GM19351 (cell line): Measurements from ENCODE around the gene LAPTM5.

ENCODE experiments used
- ATAC-seq: cut with Tn5 transposase; IDR thresholded peaks from one replicate; pipeline ENCODE4 v1.9.1; 2021; ENCODE audit warnings: mild to moderate bottlenecking, moderate library complexity; ENCODE audit not compliant: unreplicated experiment

The LAPTM5 gene

DNA sequence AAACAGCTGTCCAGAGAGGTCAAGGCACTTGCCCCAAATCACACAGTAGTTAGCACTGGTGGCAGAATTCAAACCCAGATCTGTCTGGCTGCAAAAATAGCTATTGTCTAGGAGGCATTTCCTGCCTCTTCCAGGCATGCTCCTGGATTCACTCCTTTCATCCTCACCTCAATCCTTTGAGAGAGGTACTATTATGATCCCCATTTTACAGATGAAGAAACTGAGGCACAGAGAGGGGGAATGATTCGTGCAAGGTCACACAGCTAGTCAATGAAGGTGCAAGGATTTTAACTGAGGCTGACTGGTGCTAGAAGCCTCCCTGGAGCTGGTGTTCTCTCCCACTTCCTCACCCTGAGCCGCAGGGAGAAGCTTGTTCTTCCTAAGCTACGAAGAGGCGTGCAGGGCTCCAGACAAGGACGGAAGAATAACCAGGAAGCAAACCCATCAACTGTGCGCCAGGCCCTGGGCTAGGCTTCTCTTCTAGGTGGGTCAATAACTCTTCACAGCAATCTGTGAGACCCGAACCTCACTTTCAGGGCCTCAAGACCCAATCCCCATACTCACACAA is 631 bp upstream of the LAPTM5 start:
- ATAC-seq = no peak

DNA sequence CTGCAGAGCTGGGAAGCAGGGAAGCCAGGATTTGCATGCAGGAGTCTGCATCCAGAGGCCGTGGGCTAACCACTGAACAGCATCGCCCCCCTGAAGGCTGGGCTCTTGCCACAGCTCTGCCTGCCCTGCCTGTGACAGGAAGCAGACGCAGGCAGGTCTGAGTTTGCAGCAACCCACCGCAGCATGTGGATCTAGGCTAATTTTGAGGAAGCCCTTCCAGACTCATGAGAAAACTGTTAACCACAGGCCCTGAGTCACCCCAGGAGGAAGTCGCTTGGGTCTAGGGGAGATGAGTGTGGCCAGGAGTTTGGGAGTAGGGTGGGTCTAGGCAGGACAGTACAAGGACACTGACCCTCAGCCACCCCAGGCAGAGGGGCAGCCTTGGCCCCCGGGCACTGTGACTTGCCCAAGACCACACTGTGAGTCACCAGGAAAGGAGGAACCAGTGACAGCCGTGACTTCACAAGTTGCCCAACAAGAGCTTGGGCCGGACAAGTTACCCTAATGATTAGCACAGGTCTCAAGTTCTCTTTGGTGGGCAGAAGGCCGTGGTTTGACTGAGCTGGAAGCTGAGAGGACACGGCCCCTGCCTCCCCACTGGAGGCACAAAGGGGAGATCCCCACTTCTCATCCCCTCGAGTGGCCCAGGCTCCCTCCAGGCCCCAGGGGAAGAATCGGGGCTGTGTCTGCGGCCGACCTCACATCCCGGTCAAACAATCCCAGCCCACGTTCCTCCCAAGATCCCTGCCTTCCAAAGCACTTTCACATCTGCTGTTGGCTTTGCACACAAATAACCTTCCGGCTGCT is 826 bp downstream of the LAPTM5 start:
- ATAC-seq = no peak

DNA sequence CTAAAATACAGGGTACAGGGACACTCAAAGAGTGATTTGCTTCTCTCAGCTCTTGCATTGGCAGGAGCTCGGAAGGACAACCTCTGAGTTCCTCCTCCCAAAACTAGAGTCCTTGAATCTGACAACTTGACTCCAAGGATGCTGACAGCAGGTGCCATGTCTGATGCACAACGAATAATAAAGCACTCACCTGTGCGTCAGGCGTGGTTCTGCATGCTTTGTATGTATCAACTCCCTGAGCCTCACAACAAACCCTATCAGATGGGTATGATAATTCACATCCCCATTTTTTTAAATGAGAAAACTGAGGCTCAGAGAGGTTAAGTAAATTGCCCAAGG is 1.4 kb downstream of the LAPTM5 start:
- no peak for ATAC-seq

DNA sequence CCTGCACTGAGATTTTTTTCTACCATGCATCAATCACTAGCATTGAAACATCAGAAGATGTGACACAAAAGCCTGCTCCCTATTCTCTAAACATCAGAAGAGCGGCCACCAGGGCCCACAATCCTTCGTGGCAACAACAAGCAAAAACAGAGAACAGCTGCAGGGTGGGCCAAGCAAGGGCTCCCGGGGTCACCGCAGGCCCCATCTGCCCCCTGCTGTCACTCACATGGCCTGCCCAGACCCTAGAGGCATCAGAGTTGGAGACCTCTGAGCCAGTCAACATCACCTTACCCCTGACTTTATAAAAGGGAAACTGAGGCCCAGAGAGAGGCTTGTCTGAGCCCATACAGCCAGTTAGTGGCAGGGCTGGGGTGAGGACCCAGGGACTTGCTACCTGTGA is 1.8 kb downstream of the LAPTM5 start:
- ATAC-seq = no peak

DNA sequence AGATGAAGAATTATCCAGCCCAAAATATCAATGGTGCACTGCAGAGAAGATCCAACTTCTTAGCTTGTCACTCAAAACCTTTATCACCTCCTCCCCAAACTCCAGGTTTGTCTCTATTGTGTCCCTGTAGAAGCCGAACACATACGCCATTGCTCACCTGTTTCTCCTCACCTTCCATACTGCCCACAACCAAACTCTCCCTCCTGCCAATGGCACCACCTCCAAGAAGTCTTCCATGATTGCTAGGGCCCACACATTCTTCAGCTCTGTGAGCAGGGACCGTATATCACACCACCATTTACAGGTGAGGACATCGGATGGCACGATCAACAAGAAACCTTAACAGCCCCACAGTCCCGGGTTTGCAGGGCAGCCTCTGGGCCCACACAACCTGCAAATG is 2.2 kb downstream of the LAPTM5 start:
- ATAC-seq = no peak

DNA sequence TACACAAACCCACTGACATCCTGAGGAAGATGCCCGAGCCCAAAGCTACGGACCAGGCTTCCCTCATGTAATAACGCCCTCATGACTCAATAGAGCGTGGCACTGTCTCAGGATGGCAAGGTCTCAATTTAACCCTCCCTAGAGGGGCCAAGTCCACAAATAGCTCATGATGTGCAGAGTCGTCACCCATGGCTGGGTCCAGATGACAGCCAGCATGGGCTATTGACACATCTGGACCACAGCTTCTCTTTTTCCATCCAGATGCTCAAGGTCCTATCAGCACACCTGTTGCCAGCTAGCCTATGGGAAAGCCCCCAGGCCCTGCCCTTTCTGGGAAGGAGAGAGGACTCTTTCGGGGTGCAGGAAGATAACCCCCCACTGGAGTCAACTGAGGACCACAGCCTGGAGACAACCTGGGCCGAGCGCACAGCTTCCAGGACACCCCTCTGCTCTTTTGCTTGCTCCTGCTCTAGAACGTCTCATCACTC is 2.8 kb downstream of the LAPTM5 start:
- ATAC-seq = peak; percentile 33

DNA sequence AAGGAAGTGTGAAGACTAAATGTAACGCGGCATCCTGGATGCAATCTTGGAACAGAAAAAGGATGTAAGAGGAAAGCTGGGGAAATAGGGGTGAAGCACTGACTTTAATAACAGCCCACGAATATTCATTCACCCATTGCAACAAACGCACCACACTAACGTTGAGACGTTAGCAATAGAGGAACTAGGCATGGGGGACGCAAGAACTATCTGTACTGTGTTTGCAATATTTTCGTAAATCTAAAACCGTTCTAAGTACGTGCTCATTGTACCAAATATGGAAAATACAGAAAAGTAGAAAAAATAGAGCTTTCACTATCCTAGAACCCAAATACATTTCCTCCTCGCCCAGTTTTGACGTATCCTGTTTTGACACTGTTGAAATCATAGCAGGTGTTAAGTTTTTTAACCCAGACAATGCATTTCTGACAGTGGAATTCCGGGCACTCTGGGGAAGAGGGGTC is 3.9 kb downstream of the LAPTM5 start:
- ATAC-seq = no peak

DNA sequence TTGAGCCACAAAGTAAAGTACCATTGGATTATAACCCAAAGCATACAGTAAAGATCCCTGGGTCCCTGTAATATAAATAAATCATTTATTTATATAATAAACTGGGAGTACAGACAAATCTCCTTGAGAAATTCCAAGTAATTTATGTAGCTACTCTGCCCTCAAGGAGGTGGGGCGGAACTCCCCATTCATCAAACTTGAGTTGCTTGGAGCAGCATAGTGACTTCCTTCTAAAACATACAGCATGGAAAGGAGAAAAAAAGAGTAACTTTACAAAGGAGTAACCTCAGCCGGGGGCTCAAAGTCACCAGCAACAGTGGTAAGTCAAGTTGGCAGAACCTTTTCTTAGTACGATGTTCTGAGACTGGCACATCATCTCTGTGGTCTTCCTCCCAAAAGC is 4.5 kb downstream of the LAPTM5 start:
- no peak for ATAC-seq

DNA sequence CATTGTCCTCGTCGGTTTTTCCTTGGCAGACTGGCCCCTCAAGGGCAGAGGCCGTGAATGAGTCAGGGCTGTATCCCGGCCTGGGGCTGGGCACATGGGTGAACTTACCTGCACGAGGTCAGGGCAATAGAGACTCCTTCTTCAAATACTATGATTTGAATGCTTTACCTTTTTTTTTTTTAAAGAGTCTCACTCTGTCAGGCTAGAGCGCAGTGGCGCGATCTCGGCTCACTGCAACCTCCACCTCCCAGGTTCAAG is 5.0 kb downstream of the LAPTM5 start:
- ATAC-seq = no peak

DNA sequence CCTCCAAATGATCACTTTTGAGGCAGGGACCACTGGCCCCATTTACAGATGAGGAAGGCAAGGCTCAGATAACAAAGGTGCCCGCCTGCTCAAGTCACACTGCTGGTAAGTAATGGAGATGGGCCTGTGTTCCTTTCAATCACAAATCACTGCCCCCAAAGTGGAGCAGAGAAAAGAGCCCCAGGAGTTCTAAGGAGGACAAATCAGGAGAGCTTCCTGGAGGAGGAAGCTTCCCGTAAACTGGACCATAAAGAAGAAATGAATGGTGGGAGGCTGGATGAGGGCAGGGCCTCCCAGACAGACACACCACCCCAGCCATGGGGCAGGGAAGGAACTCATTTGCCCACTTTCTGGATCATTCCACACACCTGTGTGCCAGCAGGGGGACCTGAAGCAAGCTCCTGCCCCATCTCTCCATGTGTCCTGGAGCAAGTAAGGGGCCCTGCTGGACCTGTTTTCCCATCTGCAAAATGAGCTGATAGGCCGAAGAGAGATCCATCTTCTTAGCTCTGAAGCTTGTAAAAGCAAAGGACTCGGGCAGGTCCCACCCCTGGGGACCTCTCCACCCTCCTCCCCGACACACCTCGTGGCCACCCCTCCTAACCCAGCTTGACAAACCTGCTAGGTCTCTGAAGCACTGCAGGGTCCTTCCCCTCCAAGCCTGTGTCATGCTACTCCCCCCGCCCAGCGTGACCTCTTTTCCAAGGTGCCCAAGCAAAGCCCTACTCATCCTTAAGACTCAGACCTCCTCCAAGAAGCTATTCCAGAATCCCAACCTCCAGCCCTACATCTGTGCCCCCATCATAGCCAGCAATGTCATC is 5.5 kb downstream of the LAPTM5 start:
- ATAC-seq = no peak

DNA sequence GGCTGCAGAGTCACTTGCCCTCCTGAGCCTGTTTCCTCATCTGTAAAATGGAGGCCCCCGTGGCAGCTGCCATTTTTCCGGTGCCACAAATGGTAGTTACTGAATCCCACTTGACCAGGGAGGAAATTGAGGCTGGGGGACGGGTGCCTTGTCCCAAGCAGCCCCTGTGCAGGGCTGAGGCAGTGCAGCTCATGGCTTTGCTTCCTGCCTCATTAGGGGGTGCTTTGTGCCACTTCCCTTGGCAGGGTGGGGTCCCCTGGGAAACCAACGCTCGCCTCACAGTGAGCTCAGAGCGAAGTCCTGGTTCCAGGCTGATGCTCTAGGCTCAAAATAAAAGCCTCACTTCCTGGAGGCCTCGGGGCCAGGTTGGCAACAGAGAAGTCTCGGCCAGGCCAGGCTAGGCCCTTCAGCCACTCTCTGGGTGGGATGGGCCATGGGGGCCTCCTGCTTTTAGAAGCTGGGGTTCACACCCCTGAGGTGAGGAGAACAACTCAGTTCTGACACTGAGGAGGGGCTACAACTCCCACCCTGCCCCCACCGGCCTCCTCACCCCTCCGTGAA is 6.8 kb downstream of the LAPTM5 start:
- no peak for ATAC-seq

DNA sequence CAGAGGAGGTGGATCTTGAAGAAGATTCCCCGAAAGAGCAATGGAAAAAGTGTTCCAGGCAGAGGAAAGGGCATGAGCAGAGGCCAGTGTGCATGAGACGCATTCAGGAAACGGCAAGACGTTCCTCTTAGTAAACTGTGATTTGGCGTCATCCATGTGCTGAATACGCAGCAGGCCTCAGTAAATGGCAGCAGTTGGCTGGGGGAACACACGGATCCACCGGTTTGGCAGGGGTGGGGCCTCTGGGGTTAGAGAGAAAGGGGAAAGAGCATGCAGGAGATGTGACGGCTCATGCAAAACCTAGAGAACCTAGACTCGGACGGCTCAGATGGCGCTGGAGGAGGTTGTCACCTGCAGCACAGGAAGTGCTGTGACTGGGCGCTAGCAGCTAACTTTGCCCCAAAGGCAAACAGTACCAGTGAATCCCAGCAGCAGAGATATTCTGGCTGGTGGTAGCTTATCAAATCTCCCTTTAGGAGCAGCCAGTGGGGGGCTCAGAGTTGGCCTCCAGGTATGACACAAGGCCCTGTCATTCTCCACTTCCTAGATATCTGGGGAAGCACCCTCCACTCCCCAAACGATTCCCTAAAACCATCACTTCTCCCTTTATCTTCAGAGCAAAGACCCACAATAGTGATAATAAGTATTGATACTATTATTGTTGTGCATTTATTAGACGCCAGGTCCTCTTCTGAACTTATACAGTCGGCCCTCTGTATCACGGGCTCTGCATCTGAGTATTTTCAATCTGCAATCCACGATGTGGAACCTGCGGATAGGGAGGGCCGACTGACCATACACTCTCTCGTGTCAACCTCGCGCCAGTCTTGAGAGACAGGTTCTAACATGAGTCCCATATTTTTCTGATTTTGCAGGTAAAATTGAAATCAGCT is 7.6 kb downstream of the LAPTM5 start:
- ATAC-seq = peak; percentile 40

DNA sequence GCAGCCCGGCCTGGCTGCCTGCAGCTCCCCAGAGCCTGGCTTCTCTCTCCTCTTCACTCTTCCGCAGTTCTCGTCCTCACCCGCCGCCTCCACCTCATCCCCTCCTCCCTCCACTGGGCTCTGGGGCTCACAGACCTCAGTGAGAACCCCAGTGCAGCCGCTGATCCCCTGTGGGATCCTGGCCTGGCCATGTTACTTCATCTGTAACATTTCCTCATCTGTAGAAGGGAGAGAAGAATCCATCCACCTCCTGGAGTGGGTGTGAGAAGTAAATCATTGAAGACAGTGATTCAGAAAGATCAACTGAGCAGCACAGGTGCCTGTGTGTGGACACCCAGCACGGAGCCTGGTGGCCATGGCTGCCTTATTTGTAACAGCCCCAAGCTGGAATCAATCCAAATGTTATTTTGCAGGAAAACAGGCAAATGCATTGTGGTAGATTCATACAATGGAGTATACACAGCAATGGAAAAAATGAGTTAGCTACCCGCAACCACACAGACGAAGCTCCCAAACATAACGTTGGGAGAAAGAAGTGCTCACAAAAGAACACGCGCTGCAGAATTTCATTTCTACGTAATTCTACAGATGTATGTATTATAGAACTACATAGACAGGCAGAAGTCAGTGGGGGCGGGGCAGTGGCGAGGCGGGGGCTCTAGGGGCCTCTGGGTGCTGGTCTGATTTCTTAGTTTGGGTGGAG is 8.7 kb downstream of the LAPTM5 start:
- ATAC-seq = no peak

DNA sequence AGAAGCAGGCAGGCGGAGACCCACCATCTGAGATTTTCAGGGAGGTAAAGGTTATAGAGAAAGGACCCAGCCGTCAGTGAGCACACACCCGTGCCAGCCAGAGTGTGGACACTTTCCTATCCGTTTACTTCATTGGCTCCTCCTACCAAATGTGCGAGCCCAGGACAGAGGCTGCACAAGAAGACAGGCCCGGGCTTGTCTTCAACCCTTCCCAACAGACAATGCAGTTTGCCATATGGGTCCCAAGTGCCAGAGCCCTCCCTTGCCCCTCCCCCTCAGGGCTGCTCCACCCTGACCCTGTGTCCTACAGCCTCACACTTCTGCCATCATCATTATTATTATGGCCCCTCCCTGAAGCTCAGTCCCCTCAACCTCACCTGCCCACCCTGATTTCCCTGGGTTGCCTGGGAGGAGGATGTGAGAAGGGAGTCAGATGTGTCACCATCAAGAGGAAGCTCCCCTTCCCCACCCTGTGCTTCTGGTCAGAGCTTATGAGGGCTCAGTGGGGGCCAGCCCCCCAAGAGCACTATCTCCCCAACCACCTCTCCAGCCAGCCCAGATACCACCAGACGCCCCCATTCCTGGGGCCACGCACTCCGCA is 9.4 kb downstream of the LAPTM5 start:
- ATAC-seq = no peak

DNA sequence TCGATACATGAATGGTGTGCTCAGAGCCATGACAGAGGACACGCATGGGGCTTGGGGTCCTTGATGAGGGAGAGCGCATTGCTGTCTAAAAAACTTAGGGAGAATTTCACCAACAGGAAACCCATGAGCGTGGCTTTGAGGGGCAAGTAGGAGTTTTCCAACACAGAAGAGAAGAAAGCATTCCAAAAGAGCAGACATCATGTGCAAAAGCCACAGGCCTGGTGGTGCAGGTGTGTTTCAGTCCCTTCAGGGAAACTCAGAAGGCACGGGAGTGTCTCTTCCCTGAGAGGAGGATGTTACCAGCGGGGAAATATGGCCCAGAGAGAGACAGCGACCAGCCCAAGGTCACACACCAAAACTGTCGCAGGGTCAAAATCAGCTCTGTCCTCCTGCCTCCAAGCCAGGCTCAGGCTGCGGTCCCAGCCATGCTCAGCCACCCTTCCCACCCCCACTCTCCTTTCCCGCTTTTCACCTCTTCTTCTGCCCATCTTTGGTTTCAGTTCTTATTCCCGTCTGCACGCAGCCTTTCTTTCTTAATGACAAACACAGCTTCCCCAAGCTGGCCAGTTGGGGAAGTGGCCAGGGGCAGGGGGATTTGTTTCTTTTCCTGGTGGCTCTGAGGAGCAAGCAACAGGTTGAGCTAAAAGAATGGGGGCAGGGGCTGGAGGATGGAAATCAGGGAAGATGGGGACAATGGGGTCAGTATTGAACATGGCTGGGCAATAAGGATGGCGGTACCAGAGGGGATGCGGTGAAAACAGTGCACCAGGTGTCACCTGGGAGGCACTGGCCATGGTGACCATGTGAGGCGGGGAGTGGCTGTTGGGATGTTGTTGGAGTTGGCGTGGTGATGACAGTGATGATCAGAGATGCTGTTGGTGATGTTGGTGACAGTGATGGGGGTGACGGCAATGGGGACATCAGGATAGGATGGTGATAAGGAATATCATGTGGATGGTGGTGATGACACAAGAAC is 10.3 kb downstream of the LAPTM5 start:
- ATAC-seq = no peak

DNA sequence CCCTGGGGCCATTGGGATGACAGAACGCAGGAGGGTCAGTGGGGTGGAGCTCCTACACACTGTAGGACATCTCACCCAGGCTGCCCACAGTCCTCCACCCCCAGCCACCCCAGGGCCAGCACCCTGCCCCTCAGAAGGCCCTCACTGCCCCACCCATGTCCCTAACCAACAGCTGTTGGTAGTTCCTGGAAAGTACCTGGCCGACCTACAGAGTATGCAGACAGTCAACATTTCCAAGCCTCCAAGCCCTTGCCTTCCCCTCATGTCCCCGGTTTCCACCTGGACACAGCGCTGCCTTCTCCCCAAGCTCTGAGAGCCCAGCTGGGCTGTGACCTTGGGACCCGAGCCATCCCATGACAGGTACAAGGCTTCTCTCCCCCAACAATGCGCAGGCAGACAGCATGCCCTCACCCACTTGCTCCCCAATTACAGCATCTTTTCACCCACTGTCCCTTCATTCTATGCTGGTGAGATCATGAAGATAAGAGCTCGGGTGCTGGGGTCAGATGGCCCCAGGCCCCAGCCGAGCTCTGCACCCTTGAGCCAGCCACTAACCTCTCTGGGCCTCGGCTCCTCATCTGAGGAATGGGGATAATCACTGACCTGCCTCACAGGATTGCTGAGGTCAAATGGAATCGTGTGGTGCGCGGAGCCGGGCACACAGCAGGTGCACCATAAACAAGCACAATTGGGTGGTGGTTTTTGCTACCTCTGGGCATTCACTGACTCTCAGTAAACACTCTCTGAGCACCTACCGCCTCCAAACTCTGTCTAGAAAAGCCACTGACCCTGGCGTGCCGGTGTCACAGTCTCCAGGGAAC is 11.2 kb downstream of the LAPTM5 start:
- ATAC-seq = no peak

DNA sequence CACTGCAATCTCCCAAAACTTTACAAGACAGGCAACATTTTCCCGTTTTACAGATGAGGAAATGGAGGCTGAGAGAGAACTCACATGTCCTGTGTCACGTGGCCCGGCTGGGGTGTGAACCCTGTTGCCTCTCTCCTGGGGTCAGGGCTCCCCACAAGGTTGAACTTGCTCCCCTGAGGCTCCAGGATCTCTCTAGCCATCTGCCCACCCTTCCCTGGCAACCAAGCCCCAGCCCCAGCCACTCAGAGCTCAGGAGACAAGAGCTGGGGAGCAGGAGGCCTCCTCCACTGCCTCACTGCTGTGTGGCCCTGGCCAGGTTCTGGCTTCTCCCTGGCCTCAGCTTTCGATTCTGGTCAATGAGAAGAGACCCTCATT is 11.8 kb downstream of the LAPTM5 start:
- ATAC-seq = no peak
